Lower lobe of right lung (tissue), 2 donors: Measurements from ENCODE around the gene SCAPER. TPM values are rescaled to one million over a fixed set of nuclear protein-coding genes. Genes with fewer than 3 reads are reported as not detected.

Source experiments
- ATAC-seq, 2 donors: fragments of 200-7000 bp; cut with Tn5 transposase; one replicate each; pipeline ENCODE4 v1.9.1; 2020 to 2022; ENCODE audit warnings: mild to moderate bottlenecking in 2 of 2, moderate library complexity in 2 of 2
- DNase-seq: peaks from one replicate; pipeline ENCODE4 v3.0.0-alpha.2; 2020
- H3K27ac ChIP-seq: fragments of 200-600 bp; one replicate; pipeline ENCODE4 v1.8.0; 2022
- H3K27me3 ChIP-seq: fragments of 200-600 bp; one replicate; pipeline ENCODE4 v1.8.0; 2022; ENCODE audit warnings: low read depth
- H3K36me3 ChIP-seq: fragments of 200-600 bp; one replicate; pipeline ENCODE4 v1.8.0; 2022; ENCODE audit warnings: mild to moderate bottlenecking
- H3K4me1 ChIP-seq: fragments of 200-600 bp; one replicate; pipeline ENCODE4 v1.8.0; 2022
- H3K4me3 ChIP-seq: fragments of 200-600 bp; one replicate; pipeline ENCODE4 v1.8.0; 2022; ENCODE audit warnings: mild to moderate bottlenecking
- H3K9me3 ChIP-seq: fragments of 200-600 bp; one replicate; pipeline ENCODE4 v1.8.0; 2022
- intact Hi-C: fragments of 100-400 bp; cut with DNase I; formaldehyde crosslinking; loops from one replicate; pipeline ENCODE4 v1.11.0; 2022
- total RNA-seq: library from RNA; stranded (reverse); fragmentation: NEBNext Ultra II Directional; extraction: Animal tissue kit (Norgen Biotek cat#: 25700); gene quantifications from one replicate; pipeline ENCODE4 v1.2.1, GENCODE V29; 2021
- TF ChIP-seq, protein P1 (sequence below): fragments of 200-600 bp; IDR thresholded peaks from one replicate; pipeline ENCODE4 v1.8.0; 2022; ENCODE audit warnings: antibody characterized with exemption, mild to moderate bottlenecking
- donor health status: DM: no; HTN: yes; CAD: no; lungs with severe emphysema.

Gene SCAPER
- total RNA-seq, 1 donor from 2014 or later = 34.2 TPM

DNA sequence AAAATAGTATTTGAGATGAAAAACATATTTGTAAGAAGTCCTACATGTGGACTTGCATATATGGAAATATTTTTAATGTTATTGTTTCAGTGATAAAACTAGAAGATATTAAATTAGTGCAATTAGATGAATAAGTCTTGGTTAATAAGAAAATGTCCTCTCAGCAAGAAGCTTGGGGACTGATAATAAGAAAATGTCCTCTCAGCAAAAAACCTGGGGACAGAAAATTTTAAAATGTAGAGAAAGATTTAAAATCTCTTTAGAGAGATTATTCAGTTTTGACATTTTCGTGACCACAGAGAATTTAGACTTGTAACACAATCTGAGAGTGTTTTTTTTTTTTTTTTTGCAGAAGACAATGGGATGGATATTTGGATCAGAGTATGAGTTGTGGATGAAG lies 412.6 kb downstream of the SCAPER start:
- H3K36me3 ChIP-seq = no peaks in the 10 kb centered on the region
- no peak overlapping the region for H3K4me3 ChIP-seq
- H3K4me1 ChIP-seq = no peaks in the 10 kb centered on the region
- H3K27me3 ChIP-seq = no peaks in the 10 kb centered on the region
- no peaks in the 10 kb centered on the region for H3K9me3 ChIP-seq
- TF ChIP-seq, protein P1, sequence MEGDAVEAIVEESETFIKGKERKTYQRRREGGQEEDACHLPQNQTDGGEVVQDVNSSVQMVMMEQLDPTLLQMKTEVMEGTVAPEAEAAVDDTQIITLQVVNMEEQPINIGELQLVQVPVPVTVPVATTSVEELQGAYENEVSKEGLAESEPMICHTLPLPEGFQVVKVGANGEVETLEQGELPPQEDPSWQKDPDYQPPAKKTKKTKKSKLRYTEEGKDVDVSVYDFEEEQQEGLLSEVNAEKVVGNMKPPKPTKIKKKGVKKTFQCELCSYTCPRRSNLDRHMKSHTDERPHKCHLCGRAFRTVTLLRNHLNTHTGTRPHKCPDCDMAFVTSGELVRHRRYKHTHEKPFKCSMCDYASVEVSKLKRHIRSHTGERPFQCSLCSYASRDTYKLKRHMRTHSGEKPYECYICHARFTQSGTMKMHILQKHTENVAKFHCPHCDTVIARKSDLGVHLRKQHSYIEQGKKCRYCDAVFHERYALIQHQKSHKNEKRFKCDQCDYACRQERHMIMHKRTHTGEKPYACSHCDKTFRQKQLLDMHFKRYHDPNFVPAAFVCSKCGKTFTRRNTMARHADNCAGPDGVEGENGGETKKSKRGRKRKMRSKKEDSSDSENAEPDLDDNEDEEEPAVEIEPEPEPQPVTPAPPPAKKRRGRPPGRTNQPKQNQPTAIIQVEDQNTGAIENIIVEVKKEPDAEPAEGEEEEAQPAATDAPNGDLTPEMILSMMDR = no peak
- no peak overlapping the region for H3K27ac ChIP-seq
- intact Hi-C loops = no loop called here
- DNase-seq (no peak), ATAC-seq (no peak)

DNA sequence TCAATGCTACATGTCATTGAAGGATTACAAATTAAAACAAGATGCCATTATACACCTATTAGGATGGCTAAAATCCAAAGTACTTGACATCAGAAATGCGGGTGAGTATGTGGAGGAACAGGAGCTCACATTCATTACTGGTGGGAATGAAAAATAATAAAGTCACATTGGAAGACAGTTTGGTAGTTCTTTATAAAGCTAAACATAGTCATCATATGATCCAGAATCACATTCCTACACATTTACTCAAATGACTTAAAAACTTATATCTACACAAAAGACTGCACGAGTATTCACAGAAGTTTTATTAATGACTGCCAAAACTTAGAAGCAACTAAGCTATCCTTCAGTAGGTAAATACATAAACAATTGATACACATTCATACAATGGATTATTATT lies 421.4 kb downstream of the SCAPER start:
- Histone ChIP-seq H3K36me3 (no peaks in the 10 kb centered on the region), H3K9me3 (no peaks in the 10 kb centered on the region), H3K4me3 (no peak overlapping the region), H3K4me1 (no peaks in the 10 kb centered on the region), H3K27me3 (no peaks in the 10 kb centered on the region), H3K27ac (no peak overlapping the region)
- no peak for ATAC-seq
- intact Hi-C loops = no loop called here
- DNase-seq = no peak
- TF ChIP-seq, protein P1 = no peak

DNA sequence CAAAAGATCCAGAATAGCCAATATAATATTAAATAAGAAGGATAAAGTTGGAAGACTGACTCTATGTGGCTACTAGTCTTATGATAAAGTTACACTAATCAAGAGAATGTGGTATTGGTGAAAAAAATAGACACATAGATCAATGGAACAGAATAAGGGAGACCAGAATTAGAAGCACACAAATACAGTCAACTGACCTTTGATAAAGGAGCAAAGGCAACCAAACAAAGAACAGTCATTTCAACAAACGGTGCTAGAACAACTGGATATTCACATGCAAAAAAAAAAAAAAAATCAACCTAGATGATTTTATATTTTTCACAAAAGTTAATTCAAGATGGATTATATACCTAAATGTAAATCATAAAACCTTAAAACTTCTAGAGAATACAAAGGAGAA lies 422.1 kb downstream of the SCAPER start:
- Histone ChIP-seq H3K4me1 (no peaks in the 10 kb centered on the region), H3K27me3 (no peaks in the 10 kb centered on the region), H3K9me3 (no peaks in the 10 kb centered on the region), H3K27ac (no peak overlapping the region), H3K4me3 (no peak overlapping the region), H3K36me3 (no peaks in the 10 kb centered on the region)
- intact Hi-C loops = no loop called here
- DNase-seq = no peak
- TF ChIP-seq, protein P1 = no peak
- ATAC-seq = no peak

DNA sequence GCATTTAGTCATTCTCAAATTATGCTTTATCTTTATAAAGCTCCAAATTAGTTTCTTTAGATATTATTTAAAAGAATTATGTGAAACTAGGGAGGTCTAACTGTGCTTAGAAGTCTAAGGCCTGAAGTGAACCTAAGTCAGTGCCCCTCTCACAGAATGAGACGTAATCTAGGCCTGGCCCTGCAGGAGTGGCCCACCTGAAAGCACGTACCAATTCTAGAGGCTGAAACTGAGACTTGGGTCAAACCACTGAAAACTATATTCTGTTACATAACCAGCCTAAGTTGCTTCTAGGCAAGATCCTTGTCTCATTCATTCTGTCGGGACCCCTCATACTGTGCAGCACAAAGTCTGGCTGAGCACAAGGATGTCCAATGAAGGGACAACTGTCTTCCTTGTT lies 424.9 kb downstream of the SCAPER start:
- H3K4me3 ChIP-seq = no peak overlapping the region
- DNase-seq = no peak
- no peak overlapping the region for H3K27ac ChIP-seq
- ATAC-seq = no peak
- TF ChIP-seq, protein P1 = no peak
- intact Hi-C loops = no loop called here
- no peaks in the 10 kb centered on the region for H3K27me3 ChIP-seq
- no peaks in the 10 kb centered on the region for H3K9me3 ChIP-seq
- H3K4me1 ChIP-seq = no peaks in the 10 kb centered on the region
- H3K36me3 ChIP-seq = no peaks in the 10 kb centered on the region

DNA sequence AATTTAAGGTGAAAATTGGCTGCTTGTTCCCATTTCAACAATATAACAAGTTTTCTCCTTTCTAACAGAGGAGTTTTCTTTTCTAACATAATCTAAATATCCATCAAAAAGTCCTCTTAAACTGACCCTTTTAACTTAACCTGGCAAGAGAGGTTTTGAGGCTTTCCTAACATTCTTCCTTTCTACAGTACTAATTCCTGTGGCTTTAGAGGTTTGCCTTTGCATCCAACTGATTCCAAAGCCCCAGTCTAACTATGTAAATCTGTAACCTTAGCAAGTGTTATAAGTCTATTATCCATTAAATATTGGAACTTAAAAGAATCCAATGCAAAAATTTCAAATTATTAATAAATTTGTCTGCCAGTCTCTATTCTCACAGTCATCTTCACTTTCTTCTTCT lies 434.4 kb downstream of the SCAPER start:
- intact Hi-C loops = no loop called here
- no peaks in the 10 kb centered on the region for H3K9me3 ChIP-seq
- no peak overlapping the region for H3K4me3 ChIP-seq
- H3K36me3 ChIP-seq = peaks cover 13% of the 10 kb centered on the region
- no peak overlapping the region for H3K27ac ChIP-seq
- ATAC-seq (no peak), DNase-seq (no peak)
- no peaks in the 10 kb centered on the region for H3K27me3 ChIP-seq
- TF ChIP-seq, protein P1 = no peak
- no peaks in the 10 kb centered on the region for H3K4me1 ChIP-seq

DNA sequence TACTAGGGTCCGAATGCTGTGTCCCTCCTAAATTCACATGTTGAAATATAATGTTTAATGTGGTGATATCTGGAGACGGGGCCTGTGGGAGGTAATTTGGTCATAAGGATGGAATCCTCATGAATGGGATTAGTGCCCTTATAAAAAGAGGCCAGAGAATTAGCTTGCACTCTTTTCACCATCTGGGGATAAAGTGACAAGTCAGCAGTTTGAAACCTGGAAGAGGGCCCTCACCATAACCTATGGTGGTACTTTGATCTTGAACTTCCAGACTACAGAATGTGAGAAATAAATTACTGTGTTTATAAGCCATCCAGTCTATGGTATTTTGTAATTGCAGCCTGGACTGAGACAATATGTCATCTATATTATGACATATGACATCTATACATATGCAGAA lies 436.4 kb downstream of the SCAPER start:
- H3K4me1 ChIP-seq = no peaks in the 10 kb centered on the region
- H3K4me3 ChIP-seq = no peak overlapping the region
- peaks cover 13% of the 10 kb centered on the region for H3K36me3 ChIP-seq
- DNase-seq = no peak
- no peak overlapping the region for H3K27ac ChIP-seq
- intact Hi-C loops = no loop called here
- no peaks in the 10 kb centered on the region for H3K27me3 ChIP-seq
- no peaks in the 10 kb centered on the region for H3K9me3 ChIP-seq
- no peak for ATAC-seq
- TF ChIP-seq, protein P1 = no peak
